HUES48 (cell line): Measurements from ENCODE around the gene SLC18A3.

Source experiments
- H3K27ac ChIP-seq: one replicate; pipeline ENCODE4 v1.7.0; 2013; ENCODE audit warnings: low read depth, low read length, inconsistent platforms
- H3K27me3 ChIP-seq: 2 replicates; pipeline ENCODE4 v1.6.1; 2013; ENCODE audit warnings: mild to moderate bottlenecking, low read length; ENCODE audit not compliant: control insufficient read depth, insufficient read depth
- H3K36me3 ChIP-seq: 2 replicates; pipeline ENCODE4 v1.6.1; 2013; ENCODE audit warnings: low read length; ENCODE audit not compliant: control insufficient read depth, insufficient read depth
- H3K4me1 ChIP-seq: 2 replicates; pipeline ENCODE4 v1.6.1; 2013; ENCODE audit warnings: mild to moderate bottlenecking, low read length; ENCODE audit not compliant: control insufficient read depth, insufficient read depth
- H3K4me3 ChIP-seq: 2 replicates; pipeline ENCODE4 v1.5.1; 2013; ENCODE audit warnings: mild to moderate bottlenecking, low read depth, low read length
- H3K9ac ChIP-seq: 2 replicates; pipeline ENCODE4 v1.6.1; 2013; ENCODE audit warnings: mild to moderate bottlenecking, low read depth, low read length, moderate library complexity
- H3K9me3 ChIP-seq: 2 replicates; pipeline ENCODE4 v1.6.1; 2013; ENCODE audit warnings: low read length; ENCODE audit not compliant: control insufficient read depth, insufficient read depth

SLC18A3 gene

DNA sequence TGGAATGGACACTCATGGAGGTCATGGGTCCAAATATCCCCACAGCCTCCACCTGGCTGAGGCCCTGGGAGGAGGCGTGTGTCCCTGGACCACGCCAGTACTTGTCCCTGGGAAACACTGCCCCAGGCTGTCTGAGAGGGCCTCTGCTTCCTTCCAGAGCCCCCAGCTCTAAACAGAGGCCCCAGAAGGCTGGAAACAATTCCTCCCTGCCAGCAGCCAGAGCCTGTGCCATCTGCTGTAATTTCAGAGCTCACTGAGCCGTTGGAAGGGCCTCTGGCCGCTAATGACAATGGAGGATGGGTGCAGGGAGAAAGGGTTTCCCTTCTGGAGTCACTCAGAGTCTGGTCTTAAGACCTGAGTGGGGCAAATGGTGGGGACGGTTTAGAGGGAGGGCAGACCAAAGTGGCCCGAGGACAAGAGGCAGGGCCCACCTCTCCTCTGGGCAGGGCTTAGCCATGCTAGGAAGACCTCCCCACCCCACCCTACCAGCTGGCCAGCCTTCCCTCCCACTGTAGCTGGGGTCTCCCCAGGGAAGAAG lies 10.8 kb downstream of the SLC18A3 start:
- Histone ChIP-seq H3K9me3 (no peaks in the 10 kb centered on the region), H3K9ac (no peak overlapping the region), H3K36me3 (no peaks in the 10 kb centered on the region), H3K27me3 (peaks cover 47% of the 10 kb centered on the region), H3K4me1 (no peaks in the 10 kb centered on the region), H3K4me3 (no peak overlapping the region), H3K27ac (no peak overlapping the region)

DNA sequence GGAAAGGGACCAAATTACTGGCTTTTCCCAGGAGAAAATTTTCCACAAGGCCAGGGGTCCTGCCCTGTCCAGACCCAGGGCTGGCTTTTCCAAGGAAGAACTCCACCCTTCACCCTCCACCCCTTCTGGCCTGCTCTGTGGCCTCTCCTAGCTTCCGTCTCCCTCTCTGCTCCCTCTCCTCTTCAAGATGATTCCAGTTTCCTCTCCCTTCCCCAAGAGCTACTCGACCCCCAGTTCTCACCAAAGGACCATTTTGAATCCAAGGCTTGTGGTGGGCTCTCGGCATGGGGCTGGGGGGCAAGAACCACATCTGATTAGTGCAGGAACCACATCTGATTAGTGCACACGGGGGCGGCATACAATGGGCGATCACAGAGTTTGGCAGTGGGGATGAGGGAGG lies 11.5 kb downstream of the SLC18A3 start:
- H3K36me3 ChIP-seq = no peaks in the 10 kb centered on the region
- H3K4me1 ChIP-seq = no peaks in the 10 kb centered on the region
- H3K4me3 ChIP-seq = no peak overlapping the region
- H3K9me3 ChIP-seq = no peaks in the 10 kb centered on the region
- peaks cover 40% of the 10 kb centered on the region for H3K27me3 ChIP-seq
- H3K27ac ChIP-seq = no peak overlapping the region
- no peak overlapping the region for H3K9ac ChIP-seq

DNA sequence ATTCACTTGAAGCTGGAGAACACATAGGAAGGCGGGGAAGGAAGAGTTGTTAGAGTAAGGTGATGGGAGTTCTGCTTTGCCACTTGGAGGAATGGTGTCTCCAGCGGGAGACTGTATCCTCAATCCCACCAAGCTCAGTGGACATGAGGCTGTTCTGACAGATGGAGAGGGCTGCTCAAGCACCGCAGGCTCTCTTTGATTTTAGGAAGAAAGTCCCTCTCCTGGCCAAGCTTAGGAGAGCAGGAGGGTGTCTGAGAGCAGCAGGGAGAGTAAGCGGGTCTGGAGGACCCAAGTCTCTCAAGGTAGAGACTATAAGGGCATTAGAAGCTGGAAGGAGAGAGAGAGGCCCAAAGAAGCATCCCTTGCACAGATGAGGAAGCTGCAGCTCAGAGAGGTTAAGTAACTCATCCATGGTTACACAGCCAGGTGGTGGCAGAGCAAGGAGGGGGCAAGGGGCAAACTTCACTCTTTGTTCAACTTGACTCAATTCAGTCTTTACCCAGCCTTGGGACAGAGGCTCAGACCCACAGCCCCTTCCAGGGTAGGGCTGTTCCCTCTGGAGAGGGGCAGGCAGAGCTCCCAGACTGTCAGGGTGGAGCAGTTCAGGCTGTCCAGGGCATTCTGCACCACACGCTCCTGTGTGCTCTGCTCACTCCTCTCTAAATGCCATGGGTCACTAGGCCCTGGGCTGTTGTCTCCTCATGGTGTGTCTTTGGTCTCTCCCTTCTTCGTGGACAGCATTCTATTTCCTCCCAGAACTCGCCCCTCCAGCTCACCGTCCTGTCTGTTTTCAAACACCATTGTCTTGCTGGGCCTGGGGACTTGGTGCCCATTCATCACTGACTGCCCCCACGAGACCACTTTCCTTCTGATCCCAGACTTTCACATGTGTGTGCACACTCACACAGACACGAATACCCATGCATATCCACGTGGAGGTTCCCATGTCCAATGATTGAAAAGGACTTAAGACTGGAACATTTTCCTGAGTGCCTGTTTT lies 12.6 kb downstream of the SLC18A3 start:
- Histone ChIP-seq H3K36me3 (no peaks in the 10 kb centered on the region), H3K4me1 (no peaks in the 10 kb centered on the region)

DNA sequence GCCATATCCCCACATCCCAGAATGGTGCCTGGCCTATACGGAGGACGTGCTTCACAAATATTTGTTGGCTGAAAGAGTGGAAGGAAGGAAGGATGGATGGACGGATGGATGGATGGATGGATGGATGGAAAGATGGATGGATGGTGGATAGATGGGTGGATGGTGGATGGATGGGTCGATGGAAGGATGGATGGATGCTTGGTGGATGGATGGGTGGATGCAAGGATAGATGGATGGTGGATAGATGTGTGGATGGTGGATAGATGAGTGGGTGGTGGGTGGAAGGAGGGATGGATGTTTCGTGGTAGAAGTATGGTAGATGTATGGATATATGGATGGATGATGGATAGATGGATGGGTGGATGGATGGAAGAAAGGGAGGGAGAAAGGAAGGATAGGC lies 14.5 kb downstream of the SLC18A3 start:
- no peaks in the 10 kb centered on the region for H3K4me1 ChIP-seq
- H3K27ac ChIP-seq = no peak overlapping the region
- no peak overlapping the region for H3K9ac ChIP-seq
- H3K27me3 ChIP-seq = peaks cover 11% of the 10 kb centered on the region
- no peak overlapping the region for H3K4me3 ChIP-seq
- H3K36me3 ChIP-seq = no peaks in the 10 kb centered on the region
- no peaks in the 10 kb centered on the region for H3K9me3 ChIP-seq

More for the DNA sequence above, 12.6 kb downstream of the SLC18A3 start:
- Histone ChIP-seq H3K4me3 (no peak overlapping the region), H3K27me3 (peaks cover 29% of the 10 kb centered on the region), H3K9ac (no peak overlapping the region), H3K9me3 (no peaks in the 10 kb centered on the region), H3K27ac (no peak overlapping the region)

DNA sequence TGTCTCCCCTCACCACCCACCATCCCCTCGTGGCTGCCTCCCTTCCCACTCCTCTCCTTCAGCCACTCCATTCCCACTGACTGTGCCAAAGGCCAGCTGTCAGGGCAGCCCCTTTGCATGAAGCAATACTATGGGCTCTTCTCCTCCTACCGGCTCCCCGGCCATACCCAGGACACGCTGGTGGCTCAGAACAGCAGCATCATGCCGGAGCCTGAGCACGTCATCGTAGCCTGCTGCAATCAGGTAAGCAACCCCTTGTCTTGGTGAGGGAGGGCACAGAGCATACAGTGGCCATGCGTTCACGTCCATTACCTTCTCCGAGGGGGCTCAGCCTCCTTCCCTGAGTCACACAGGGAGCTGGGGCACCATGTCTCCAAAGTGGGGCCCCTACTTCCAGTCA lies 15.3 kb downstream of the SLC18A3 start:
- Histone ChIP-seq H3K9ac (no peak overlapping the region), H3K36me3 (no peaks in the 10 kb centered on the region), H3K4me3 (no peak overlapping the region), H3K4me1 (no peaks in the 10 kb centered on the region), H3K27ac (no peak overlapping the region), H3K27me3 (peaks cover 11% of the 10 kb centered on the region), H3K9me3 (no peaks in the 10 kb centered on the region)

DNA sequence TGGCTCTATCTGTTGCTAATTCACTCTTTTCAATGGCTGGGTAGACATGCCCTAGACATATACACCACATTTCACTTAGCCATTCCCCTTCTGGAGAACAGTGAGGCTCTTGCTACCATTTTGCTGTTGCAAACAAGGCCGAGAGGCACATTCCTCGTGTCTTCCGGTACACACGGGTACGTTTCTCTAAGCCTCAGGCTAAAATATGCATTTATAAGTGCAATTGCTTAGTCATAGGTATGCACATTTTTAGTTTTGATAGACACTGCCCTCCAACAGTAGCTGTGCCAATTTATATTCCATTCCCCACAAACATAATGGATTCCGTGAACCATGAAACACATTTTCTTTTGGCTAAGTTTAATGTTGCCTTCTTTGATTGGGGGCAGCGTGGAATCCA lies 16.9 kb downstream of the SLC18A3 start:
- no peak overlapping the region for H3K27ac ChIP-seq
- H3K4me3 ChIP-seq = no peak overlapping the region
- no peaks in the 10 kb centered on the region for H3K4me1 ChIP-seq
- H3K36me3 ChIP-seq = no peaks in the 10 kb centered on the region
- H3K9me3 ChIP-seq = no peaks in the 10 kb centered on the region
- H3K9ac ChIP-seq = no peak overlapping the region
- peaks cover 10% of the 10 kb centered on the region; the same call in 1 of the 2 replicates for H3K27me3 ChIP-seq

DNA sequence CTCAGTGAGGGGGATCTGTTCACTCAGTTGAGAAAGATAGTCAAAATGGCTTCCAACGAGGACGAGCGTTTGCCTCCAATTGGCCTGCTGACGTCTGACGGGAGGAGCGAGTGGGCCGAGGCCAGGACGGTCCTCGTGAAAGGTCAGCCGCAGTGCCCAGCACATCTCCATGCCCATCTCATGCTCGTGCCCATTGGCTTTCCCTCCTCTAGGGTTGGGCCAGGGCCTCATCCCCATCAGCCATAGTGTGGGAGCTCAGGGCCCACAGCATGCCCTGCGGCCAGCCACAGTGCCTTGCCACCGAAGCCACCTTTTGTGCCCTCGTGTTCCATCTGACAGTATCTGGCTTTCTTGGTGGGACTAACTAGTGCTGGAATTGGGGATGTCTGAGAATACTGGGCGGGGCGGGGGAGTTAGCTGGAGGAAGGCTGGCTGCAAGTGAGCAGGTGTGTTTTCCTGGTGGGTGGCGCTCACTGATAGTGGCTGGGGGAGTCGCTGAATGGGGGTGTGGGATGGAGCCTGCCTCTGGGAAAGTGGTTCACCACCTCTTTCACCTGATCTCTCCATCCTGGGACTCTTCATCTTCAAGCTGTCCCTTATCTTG lies 17.6 kb downstream of the SLC18A3 start:
- Histone ChIP-seq H3K4me1 (no peaks in the 10 kb centered on the region), H3K36me3 (no peaks in the 10 kb centered on the region), H3K27me3 (0 out of 2 replicates have a peak, but pooled peaks cover 3% of the 10 kb centered on the region), H3K27ac (no peak overlapping the region), H3K9me3 (no peaks in the 10 kb centered on the region), H3K9ac (no peak overlapping the region), H3K4me3 (no peak overlapping the region)

DNA sequence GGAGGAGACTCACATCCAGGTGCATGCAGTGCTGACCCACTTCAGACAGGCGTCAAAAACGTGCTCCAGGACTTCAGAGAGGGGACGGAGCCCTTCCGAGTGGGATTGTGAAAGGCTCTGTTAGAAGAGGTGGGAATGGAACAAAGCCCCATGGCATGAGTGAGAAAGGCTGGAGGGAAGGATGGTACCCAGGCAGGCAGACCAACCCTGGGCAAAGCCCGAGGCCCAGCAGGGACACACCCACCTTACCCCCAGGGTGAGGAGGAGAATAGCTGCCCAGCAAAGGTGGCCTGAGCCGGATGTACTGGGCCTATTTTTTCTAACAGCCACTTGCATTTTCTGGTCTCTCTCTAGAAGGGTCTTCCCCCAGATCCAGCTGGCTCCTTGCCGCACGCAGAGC lies 18.5 kb downstream of the SLC18A3 start:
- H3K4me3 ChIP-seq = no peak overlapping the region
- no peaks in the 10 kb centered on the region for H3K9me3 ChIP-seq
- no peak overlapping the region for H3K27ac ChIP-seq
- no peaks in the 10 kb centered on the region for H3K36me3 ChIP-seq
- 0 out of 2 replicates have a peak, but pooled peaks cover 1% of the 10 kb centered on the region for H3K27me3 ChIP-seq
- H3K9ac ChIP-seq = no peak overlapping the region
- H3K4me1 ChIP-seq = no peaks in the 10 kb centered on the region

DNA sequence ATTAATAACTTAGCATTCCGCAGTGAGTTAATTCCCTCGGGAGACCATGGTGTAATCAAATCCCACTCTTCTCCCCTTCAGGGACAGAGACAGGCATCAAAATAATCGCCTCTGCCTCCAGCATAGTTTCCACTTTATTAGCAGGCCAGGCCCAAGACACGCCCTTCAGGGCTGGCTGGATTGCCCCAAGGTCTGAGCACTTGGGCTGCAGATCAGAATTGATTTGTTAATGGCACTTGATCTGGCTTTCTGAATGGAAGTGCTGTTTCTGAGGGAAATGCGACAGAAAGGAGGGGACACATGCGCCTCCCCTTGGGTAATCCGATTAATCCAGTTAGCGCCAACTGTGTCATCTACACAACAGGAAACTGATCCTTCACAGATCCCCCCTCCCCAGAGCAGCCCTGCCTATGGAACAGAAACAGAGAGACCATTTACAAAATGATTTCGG lies 19.3 kb downstream of the SLC18A3 start:
- H3K9me3 ChIP-seq = no peaks in the 10 kb centered on the region
- no peaks in the 10 kb centered on the region for H3K36me3 ChIP-seq
- H3K27me3 ChIP-seq = no peaks in the 10 kb centered on the region
- H3K4me1 ChIP-seq = no peaks in the 10 kb centered on the region
- no peak overlapping the region for H3K4me3 ChIP-seq
- no peak overlapping the region for H3K9ac ChIP-seq
- no peak overlapping the region for H3K27ac ChIP-seq

DNA sequence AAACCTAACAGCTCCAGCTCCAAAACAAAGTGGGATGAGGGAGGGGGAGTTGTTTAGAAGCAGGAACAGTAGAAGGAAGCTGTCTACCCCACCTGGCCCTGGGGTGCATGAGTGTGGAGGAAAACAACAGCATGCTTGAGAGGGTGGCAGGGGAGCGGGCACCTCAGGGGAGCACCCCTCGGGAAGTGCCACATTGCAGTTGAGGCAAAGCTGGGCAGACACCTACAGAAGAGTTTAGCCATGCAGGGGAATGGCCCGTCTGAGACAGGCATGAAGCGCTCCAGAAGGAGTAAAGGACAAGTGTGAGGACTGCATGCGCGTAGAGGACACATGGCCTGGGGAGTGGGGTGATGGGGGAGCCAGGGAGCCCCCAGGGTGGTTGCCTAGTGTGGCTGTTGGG lies 21.9 kb downstream of the SLC18A3 start:
- H3K27ac ChIP-seq = no peak overlapping the region
- H3K27me3 ChIP-seq = no peaks in the 10 kb centered on the region
- H3K4me3 ChIP-seq = no peak overlapping the region
- H3K9ac ChIP-seq = no peak overlapping the region
- no peaks in the 10 kb centered on the region for H3K36me3 ChIP-seq
- H3K9me3 ChIP-seq = no peaks in the 10 kb centered on the region
- no peaks in the 10 kb centered on the region for H3K4me1 ChIP-seq
